Dermis blood vessel endothelial cell (primary cell): ENCODE results near the gene CIRBP. TPM values are rescaled to one million over a fixed set of nuclear protein-coding genes. Genes with fewer than 3 reads are reported as not detected.
A peak's percentile ranks its signal among the peaks of the same experiment; 100 is the strongest.
"Not testable (repeated sequence)": the region's sequence is repeated elsewhere in the genome, so short reads cannot be mapped to it uniquely, and the experiment has no call there.

Experiments used
- DNase-seq: peaks from one replicate; pipeline ENCODE4 v3.0.0; 2010
- total RNA-seq: library from RNA; depleted of rRNA; stranded (reverse); fragments of >200 nt; gene quantifications from 2 replicates; pipeline ENCODE4 v1.2.3, GENCODE V29; 2014

Gene CIRBP
- total RNA-seq, 1 donor from 2014 or later, result 192 TPM

DNA sequence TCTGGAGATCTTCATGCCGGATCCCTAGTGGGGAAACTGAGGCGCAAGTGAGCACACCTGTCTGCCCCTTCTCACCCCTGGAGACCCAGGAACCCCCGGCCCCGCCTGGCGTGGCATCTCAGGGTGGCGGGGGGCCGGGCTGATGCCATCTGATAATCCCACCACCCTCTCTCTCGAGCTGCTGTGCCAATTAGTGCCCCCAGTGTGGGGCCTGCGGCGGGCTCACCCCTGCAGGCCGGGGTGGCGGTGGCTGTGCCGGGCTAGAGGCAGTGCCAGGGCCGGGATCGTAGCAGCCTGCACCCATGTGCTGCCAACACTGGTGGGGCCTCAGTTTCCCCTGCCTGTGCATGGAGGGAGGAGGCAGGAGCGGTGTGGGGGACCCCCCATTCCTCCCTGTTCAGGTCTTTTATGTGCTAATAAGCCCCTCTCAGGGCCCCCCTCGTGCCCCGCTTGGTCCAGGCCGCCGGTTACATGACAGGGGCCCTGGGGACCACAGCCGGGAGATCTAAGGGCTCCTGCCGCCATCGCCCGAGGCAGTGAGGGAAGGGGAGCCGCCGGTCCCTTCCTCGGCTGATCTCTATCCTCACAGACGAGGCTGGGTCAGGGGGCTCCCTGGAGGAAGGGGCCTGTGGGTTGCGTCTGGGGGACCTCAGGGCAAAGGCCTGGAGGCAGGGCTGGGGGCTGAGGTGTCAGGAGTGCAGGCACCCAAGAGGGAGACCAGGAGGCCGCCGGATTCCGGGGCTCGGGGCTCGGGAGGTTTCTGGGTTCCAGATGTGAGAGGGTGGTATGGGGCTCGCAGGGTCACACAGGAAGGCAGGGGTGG, 24.9 kb downstream of the CIRBP start:
- no peak for DNase-seq

DNA sequence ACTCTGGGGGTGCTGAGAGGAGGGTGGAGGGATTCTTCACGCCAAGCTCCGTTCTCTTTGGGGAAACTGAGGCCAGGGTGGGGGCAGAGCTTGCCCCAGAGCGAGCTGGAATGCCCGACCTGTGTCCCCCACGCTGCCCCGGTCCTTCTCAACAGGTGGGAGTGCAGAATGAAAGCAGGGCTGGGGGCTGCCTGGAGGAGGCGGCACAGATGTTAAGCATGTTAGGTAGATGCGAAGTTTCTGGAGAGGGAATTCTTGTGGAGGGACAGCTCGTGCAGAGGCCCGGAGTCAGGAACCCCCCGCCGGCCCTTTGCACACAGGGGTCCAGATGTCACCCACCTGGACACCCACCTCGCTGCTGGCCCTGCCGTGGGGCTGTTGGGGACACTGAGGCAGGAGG, 25.6 kb downstream of the CIRBP start:
- no peak for DNase-seq

DNA sequence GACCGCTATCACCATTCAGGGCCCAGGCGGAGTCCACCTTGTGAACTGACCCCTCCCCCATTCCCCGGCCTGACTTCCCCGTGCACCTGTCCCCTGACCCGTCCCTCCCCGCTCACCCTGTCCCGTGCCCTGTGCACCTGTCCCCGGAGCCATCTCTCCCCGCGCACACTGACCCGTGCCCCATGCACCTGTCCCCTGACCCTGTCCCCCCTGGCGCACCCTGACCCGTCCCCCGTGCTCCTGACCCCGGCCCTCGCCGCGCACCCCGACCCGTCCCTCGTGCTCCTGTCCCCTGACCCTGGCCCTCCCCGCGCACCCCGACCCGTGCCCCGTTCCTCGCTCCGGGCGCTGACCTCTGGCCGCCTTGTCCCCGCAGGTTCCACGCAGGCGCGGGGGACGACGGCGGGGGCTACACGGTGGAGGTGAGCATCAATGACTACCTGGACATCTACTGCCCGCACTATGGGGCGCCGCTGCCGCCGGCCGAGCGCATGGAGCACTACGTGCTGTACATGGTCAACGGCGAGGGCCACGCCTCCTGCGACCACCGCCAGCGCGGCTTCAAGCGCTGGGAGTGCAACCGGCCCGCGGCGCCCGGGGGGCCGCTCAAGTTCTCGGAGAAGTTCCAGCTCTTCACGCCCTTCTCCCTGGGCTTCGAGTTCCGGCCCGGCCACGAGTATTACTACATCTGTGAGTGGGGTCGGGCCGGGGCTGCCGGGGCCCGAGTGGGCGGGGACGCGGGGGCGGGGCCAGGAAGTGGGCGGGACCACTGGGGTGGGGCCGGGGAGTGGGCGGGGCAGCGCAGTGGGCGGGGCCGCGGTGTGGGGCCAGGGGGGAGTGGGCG, 26.3 kb downstream of the CIRBP start:
- DNase-seq, result peak; percentile 22

DNA sequence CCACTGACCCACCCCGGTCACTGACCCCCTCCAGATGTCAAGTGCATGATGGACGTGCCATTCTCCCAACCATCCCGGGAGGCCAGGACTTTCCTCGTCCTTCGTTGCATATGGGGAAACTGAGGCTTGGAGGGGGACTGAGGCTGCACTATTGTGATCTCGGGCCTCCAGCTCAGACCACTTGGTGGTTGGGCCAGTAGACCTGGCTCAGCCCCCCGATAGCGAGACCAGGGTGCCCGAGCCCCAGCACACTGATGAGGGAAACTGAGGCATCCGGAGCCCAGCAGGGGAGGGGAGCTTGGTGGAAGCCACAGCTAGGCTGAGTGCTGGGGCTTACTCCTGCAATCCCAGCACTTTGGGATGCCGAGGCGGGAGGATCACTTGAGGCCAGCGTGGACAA, 26.9 kb downstream of the CIRBP start:
- no peak for DNase-seq

DNA sequence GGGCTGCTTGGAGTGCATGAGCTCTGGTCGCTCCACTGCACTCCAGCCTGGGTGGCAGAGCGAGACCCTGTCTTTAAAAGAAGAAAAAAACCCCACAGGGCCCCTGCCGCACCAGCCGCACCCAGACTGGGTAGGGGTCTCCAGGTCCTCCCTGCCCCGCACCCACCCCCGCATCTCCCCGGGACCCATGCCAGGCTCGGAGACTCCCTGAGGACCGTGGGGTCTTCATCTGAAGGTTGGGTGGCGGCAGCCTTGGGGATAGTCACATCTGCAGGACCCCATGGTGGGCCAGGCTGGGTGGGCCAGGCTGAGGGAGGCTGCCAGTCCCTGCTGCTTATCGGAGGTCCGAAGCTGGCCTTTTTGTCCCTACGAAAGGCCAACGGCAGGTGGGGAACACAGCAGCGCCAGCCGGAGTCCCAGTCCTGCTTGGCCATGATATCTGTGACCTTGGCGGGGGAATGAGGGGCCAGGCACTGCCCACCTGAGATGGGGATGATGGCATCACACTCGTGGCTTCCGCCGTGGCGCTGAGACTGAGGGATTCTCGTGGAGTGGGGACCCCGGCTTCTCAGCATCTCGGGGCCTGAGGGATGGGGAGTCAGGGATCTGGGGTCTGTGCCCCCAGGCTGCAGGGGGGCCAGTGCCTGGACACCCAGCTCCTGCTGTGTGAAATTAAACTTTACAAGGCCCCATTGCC, 27.6 kb downstream of the CIRBP start:
- DNase-seq, result no peak

DNA sequence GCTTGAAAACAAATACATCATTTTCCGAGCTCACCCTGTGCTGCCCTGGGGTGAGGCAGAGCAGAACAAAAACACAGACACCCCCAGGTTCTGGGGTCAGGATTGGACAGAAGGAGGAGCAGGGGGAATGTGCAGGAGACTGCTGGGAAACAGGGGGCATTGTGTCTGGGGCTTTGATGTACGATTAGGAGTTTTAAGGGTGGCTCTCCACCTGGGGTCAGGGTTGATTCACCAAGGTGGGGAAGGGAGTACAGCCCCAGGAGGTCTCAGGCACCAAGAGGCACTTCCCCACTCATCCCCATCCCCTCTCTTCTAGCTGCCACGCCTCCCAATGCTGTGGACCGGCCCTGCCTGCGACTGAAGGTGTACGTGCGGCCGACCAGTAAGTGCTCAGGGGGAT, 29.1 kb downstream of the CIRBP start:
- no peak for DNase-seq

DNA sequence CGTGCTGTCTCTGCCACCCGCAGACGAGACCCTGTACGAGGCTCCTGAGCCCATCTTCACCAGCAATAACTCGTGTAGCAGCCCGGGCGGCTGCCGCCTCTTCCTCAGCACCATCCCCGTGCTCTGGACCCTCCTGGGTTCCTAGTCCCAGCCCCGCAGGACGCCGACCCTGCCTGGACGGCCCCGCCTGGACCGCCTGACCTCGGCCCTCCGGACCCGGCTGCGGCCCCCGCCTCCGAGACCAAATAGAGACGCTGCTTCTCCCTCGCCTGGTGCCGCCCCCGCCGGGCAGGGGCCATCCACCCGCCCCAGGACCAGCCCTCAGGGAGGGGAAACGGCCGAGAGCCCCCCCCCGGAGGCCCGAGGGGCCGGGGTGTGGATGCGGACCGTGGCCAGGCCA, 30.7 kb downstream of the CIRBP start:
- no peak for DNase-seq

DNA sequence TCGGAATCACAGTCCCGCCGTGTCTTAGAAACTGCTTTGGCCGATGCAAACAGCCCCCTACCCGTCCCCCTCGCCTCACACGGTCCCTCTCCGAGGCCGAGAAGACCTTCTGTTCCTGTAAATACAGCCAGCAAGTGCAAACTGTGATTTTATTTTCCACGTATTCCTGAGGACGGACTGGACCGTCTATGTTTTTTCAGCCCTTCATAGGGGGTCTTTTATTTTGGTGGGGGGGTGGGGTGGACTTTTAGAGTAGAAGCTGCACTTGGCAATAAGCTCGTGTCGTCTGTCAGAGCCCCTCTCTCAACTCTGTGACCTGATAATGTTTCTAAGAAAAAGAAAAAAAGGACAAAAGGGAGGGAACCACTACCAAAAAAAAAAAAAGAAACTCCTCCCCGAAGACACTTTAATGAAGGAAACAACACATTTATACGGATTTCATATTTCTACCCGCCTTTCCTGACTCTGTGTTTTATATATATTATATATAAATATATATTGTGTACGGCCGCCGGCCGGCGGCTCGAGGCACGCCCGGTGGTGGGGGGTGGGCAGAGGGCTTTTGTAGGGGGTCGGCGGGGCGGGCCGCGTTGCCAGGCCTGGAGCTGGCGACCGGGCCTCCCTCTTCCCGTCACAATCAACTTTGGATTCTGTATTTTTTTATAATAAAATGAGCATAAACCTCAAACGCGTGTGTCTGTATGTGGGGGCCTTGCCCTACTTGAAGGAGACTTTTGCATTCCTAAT, 31.8 kb downstream of the CIRBP start:
- no peak for DNase-seq

DNA sequence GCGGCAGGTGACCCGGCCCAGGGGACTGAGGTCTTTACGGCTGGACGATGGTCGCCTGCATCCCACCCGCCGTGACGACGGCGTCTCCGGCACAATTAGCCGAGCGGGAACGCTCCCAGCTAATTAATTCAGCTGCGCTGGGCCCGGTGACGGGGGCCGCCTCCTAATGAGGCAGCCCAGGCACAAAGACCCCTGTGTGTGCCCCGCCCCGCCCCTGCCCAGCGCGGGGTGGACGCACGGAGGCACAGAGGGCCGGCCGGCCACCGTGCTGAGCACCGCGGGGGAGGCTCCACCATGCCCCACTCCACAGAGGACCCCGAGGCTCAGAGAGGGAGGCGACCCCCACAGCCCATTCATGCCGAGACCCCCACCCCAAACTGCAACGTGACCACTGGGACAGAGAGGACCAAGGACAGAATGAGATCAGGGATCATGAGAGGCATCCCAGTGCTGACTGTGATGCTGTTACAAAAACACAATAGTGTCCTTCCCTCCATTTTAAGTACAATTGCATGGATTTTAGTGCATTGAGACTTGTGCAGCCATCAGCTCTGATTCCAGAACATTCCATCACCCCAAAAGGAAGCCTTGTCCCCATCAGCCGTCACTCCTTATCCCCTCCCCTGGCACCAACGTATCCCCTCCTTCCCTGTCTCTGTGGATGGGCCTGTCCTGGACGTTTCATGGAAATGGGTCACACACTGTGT, 33.6 kb downstream of the CIRBP start:
- DNase-seq, result no peak

DNA sequence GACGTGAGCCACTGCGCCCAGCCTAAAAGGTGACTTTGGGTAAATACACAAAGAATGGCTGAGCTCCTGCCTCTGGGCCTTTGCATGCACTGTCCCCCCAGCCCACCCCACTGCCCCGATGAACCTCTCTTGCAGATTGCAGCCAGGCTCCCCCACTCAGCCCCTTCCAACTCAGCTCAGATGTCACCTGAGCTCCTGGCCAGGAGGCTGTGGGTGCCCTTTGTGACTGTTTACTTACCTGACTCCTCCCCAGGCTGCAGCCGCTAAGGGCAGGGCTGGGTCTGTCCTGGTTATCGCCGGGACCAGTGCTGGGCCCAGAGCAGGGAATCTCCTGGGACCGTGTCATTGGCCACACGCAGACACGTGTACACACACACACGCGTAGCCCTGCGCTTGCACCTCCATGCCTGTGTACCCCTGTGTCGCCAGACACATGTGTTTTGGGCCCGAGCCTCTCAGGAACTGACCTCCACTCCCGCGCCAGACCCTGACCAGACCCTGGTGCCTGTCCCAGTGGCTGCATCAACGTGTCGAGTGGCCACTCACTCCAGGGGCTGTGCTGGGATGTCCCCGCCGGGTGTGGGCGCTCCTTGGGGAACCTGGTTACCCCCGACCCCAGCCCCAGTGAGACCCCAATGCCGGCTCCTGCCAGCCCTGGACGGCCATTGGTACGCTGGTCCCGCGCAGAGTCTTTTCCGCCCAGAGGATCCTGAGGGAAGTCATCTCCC, 35.2 kb downstream of the CIRBP start:
- DNase-seq, result no peak

DNA sequence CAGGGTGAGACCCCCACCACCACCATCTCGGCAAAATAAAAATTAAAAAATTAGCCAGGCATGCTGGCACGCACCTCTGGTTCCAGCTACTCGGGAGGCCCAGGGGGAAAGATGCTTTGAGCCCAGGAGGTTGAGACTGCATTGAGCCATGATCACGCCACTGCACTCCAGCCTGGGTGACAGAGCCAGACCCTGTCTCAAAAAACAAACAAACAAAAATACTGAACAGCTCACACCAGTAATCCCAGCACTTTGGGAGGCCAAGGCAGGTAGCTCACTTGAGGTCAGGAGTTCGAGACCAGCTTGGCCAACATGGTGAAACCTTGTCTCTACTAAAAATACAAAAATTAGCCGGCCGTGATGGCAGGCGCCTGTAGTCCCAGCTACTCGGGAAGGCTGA, 36.2 kb downstream of the CIRBP start:
- DNase-seq, result not testable (repeated sequence)

DNA sequence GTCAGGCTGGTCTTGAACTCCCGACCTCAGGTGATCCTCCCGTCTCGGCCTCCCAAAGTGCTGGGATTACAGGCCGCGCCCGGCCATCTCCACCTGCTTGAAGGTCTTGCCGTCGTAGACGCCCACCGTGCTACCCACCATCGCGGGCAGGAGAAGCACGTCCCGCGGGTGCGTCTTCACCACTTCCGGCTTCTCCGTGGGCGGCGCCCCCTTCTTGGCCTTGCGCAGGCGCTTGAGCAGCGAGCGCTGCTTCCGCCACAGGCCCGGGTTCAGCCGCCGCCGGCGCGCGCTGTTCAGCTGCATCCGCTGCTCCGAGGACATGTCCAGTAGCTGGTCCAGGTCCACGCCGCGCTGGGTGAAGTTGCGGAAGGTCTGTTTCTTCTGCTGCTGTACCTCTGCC, 38.2 kb downstream of the CIRBP start:
- no peak for DNase-seq

DNA sequence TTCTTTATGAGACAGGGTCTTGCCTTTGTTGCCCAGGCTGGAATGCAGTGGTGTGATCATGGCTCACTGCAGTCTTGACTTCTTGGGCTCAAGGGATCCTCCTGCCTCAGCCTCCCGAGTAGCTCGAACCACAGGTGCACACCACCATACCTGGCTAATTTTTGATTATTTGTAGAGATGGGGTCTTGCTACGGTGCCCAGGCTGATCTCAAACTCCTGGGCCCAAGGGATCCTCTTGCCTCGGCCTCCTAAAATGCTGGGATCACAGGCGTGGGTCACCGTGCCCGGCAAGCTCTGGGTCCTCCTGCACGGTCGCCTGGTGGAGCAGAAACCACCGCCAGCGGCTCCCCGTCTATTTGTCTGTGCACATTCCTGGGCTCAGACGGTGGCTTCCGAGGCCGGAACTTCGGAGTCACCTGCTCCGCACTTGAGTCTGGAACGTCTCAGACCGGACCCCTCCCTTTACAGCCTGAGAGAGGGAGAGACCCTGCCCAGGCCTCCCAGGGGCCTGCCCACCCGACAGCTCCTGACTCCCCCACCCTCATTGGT, 38.7 kb downstream of the CIRBP start:
- DNase-seq, result no peak

DNA sequence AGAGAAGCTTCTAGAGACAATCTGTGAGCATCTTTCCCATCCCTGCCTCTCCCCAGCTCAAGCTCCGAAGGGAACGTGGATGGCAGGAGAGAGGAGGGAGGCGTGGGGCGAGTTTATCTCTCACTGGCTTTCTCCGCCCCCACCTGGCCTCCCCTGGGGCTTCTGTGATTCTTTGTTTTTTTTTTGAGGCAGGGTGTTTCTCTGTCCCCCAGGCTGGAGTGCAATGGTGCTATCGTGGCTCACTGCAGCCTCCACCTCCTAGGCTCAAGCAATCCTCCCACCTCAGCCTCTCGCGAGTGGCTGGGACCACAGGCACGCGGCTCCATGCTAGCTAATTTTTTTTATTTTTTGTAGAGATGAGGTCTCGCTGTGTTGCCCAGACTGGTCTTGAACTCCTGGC, 39.6 kb downstream of the CIRBP start:
- no peak for DNase-seq

DNA sequence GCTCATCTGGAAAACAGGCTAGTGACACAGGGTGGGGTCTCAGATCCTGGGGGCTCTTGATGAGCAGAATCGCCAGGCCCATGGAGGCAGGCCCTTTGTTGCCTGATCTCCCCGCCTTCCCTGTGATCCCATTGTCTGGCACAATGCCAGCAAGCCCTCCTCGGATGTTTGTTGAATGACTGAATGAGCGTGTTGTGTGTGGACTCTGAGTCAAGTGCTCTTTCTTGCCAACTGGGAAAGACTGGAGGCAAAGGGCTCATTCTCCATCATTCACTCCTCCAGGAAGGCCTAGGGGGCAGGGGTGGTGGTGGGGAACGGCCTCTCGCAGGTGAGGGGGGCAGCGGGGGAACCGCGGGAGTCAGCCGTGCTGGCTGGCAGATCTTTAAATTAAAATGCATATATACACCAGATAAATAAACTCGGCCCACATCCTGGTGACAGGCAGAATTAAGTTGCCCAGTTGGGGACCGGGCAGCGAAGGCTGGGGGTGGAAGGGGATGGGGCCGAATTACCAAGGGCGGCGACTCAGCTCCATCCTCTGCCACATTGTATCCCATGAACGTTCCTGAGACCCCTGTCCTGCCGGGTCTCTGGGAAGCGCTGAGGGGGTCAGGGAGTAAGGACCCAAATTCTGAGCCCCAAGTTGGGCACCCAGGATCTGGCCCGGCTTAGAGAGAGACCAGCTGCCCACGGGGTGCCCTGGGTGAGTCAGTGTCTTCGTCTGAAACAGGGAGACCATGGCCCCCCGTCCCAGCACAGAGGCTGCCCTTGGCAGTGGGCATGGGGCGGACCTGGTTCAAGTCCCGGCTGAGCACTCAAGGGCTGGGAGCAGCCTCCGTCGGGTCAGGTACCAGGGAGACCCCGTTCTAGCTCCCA, 41.1 kb downstream of the CIRBP start:
- no peak for DNase-seq

DNA sequence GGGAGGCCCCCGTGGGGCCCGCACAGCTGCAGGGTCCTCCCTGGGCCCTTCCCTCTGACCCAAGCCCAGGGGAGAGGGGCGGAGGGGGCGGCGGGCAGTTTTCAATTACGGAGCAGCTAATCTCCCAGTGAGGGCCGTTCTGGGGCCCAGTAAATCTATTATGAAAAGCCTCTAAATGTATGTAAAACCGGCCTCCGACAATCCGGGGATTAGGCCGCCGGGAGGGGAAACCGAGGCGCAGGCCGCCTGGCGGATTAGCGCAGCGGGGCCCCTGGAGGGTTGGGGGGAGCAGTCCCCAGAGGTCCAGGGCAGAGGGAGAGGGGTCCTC, 41.7 kb downstream of the CIRBP start:
- no peak for DNase-seq

DNA sequence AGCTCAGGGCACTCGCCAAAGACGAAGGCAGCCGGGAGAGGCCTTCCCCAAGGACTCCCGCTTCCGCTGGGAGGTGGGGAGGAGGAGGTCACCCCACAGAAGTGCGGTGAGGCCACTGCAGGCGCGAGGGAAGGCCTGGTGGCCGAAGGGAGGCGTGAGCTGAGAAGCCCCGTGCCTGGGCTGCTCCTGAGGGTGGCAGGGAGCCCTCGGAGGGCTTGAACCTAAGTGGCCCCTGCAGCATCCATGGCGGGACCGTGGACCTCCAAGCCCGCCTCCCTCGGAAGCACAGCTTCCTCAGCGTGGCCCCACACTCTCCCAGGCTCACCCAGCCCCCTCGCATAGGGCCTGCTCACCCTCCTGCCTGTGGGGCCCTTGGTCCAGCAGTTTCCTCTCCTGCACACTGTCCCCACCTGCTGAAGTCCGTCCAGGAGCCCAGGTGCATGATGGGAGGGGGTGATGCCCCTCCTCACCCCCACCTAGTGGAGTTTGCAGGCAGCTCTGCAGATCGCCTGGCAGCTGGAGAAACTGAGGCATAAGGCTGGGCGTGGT, 42.5 kb downstream of the CIRBP start:
- DNase-seq, result no peak

DNA sequence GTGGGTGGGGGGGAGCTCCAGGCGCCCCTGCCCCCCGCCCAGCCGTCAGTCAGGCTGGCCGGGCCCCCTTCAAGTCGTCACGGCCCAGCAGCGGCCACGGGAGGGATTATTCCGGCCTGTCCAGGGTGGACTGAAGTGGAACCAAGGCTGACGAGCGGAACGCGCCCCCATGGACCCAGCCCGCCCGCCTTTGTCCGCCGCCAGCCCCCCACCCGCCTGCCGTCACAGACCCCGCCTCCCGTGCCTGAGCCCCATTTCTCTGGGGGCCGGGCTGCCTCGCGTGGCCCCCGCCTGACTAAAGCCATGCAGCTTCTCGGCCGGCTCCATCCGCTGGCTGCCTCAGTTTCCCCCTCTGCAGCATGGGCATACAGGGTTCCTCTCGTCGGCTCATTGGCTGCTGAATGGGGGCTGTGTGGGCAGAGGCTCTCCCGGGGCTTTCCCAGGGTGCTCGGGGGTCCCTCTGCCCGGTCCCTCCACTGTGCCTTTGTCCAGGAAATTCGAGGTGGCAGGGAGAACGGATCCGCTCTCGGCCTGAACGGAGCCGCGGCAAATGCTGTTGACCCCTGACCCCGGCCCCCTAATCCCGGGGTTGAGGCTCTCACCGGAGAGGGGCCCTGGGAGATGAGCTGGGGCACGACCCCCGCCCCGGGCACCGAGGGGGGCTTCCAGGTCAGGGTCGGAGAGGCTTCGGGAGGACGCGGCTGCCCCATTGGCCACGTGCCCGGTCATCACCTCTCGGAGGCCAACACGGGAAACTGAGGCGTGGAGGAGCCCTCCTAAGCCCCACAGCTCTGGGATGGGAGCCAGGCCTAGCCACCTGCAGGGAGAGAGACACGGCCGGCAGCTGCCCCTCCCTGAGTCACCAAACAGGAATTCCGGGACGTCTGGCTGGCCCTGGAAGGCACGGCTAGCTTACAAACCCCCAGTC, 43.9 kb downstream of the CIRBP start:
- DNase-seq, result peak; percentile 72
